HepG2 (cell line): Measurements from ENCODE around the gene MAJIN. TPM values are rescaled to one million over a fixed set of nuclear protein-coding genes. Genes with fewer than 3 reads are reported as not detected.

Experiments used
- ATF2 ChIP-seq: sonication (generic); formaldehyde crosslinking; IDR thresholded peaks from 2 replicates; pipeline ENCODE4 v1.4.0; 2020; ENCODE audit warnings: missing genetic modification reagents
- BHLHE40 ChIP-seq: IDR thresholded peaks from 2 replicates; pipeline ENCODE4 v1.6.1; 2011; ENCODE audit warnings: low read length, improper control_type of control experiment
- CC2D1A ChIP-seq: sonication (generic); formaldehyde crosslinking; IDR thresholded peaks from 2 replicates; pipeline ENCODE4 v1.8.1; 2023; ENCODE audit warnings: mild to moderate bottlenecking, missing genetic modification reagents
- CENPT ChIP-seq: sonication (generic); formaldehyde crosslinking; IDR thresholded peaks from 2 replicates; pipeline ENCODE4 v1.8.0; 2022; ENCODE audit warnings: low read depth, mild to moderate bottlenecking, moderate library complexity, missing genetic modification reagents
- ESRRA ChIP-seq: sonication (generic); formaldehyde crosslinking; IDR thresholded peaks from 2 replicates; pipeline ENCODE4 v1.5.1; 2020; ENCODE audit warnings: mild to moderate bottlenecking, low read depth, missing genetic modification reagents
- FOXO4 ChIP-seq: sonication (generic); formaldehyde crosslinking; conservative IDR thresholded peaks from 2 replicates; pipeline ENCODE4 v1.8.1; 2023; ENCODE audit warnings: missing genetic modification reagents
- GATAD2A ChIP-seq: IDR thresholded peaks from 2 replicates; pipeline ENCODE4 v1.6.1; 2016
- KLF11 ChIP-seq: IDR thresholded peaks from 2 replicates; pipeline ENCODE4 v1.6.1; 2016; ENCODE audit warnings: missing compliant biosample characterization
- NR2C2 ChIP-seq: sonication (generic); formaldehyde crosslinking; IDR thresholded peaks from 2 replicates; pipeline ENCODE4 v1.4.0; 2020; ENCODE audit warnings: missing genetic modification reagents, mild to moderate bottlenecking, moderate library complexity, borderline replicate concordance
- NR2F6 ChIP-seq, 2 experiments: IDR thresholded peaks; 2 replicates each; pipeline ENCODE4 v1.6.1; 2016; ENCODE audit warnings: antibody characterized with exemption in 1 of 2, mild to moderate bottlenecking in 1 of 2
- POGZ ChIP-seq: sonication (generic); formaldehyde crosslinking; IDR thresholded peaks from 2 replicates; pipeline ENCODE4 v1.4.0; 2020; ENCODE audit warnings: mild to moderate bottlenecking, missing genetic modification reagents
- PRDM10 ChIP-seq: sonication (generic); formaldehyde crosslinking; IDR thresholded peaks from 2 replicates; pipeline ENCODE4 v1.4.0; 2020; ENCODE audit warnings: low read depth, missing genetic modification reagents
- RXRB ChIP-seq: IDR thresholded peaks from 2 replicates; pipeline ENCODE4 v1.6.1; 2016; ENCODE audit warnings: borderline replicate concordance, missing genetic modification reagents, missing compliant biosample characterization
- SOX6 ChIP-seq, 2 experiments: fragments of 450-650 bp in 1 of 2; sonication (generic) in 1 of 2; formaldehyde crosslinking in 1 of 2; IDR thresholded peaks; 2 replicates each; pipeline versions ENCODE4 v1.4.0 to v1.6.1; 2017 to 2020; ENCODE audit warnings: antibody characterized with exemption in 1 of 2, mild to moderate bottlenecking in 1 of 2, missing genetic modification reagents in 1 of 2
- TCF12 ChIP-seq, 2 experiments: fragments of 450-650 bp in 1 of 2; sonication (generic) in 1 of 2; formaldehyde crosslinking in 1 of 2; IDR thresholded peaks; 2 replicates each; pipeline versions ENCODE4 v1.6.1 to v1.8.0; 2017 to 2022; ENCODE audit warnings: antibody characterized with exemption in 1 of 2, mild to moderate bottlenecking in 1 of 2, missing genetic modification reagents in 1 of 2, moderate library complexity in 1 of 2
- ZFP41 ChIP-seq: sonication (generic); formaldehyde crosslinking; IDR thresholded peaks from 2 replicates; pipeline ENCODE4 v1.4.0; 2020; ENCODE audit warnings: mild to moderate bottlenecking, missing genetic modification reagents, borderline replicate concordance
- ZNF296 ChIP-seq: sonication (generic); formaldehyde crosslinking; conservative IDR thresholded peaks from 2 replicates; pipeline ENCODE4 v1.5.0; 2020; ENCODE audit warnings: mild to moderate bottlenecking, missing genetic modification reagents
- ZNF317 ChIP-seq: sonication (generic); formaldehyde crosslinking; IDR thresholded peaks from 2 replicates; pipeline ENCODE4 v1.5.0; 2020; ENCODE audit warnings: mild to moderate bottlenecking, missing genetic modification reagents
- ZNF691 ChIP-seq: sonication (generic); formaldehyde crosslinking; IDR thresholded peaks from 2 replicates; pipeline ENCODE4 v1.4.0; 2020; ENCODE audit warnings: missing genetic modification reagents, low read depth, mild to moderate bottlenecking, borderline replicate concordance
- ZNF703 ChIP-seq: sonication (generic); formaldehyde crosslinking; IDR thresholded peaks from 2 replicates; pipeline ENCODE4 v1.5.1; 2020; ENCODE audit warnings: missing genetic modification reagents, mild to moderate bottlenecking, moderate library complexity, borderline replicate concordance
- ZNF781 ChIP-seq: sonication (generic); formaldehyde crosslinking; IDR thresholded peaks from 2 replicates; pipeline ENCODE4 v1.5.1; 2020; ENCODE audit warnings: borderline replicate concordance, mild to moderate bottlenecking, missing genetic modification reagents; ENCODE audit errors: not compliant biosample characterization
- polyA plus RNA-seq, 8 experiments: library from polyadenylated mRNA; depleted of rRNA in 3 of 8; stranded (reverse) in 7 of 8; unstranded in 1 of 8; fragments of >200 nt; fragmentation: Illumina TruSeq in 4 of 8; extraction: Trizol in 4 of 8; gene quantifications; 2 replicates each; pipeline versions ENCODE4 v1.2.1 to v1.2.3, GENCODE V29; 2011 to 2016; ENCODE audit warnings: low read depth in 4 of 8, missing spikeins in 1 of 8, mixed read lengths in 1 of 8; ENCODE audit not compliant: insufficient read depth in 1 of 8
- total RNA-seq, 5 experiments: library from RNA; depleted of rRNA; stranded (reverse); fragments of >200 nt; fragmentation: Illumina TruSeq; extraction: Trizol; gene quantifications; 2 replicates each; pipeline ENCODE4 v1.2.3, GENCODE V29; 2016; ENCODE audit warnings: low read depth in 1 of 5

The MAJIN gene
- total and polyA plus RNA-seq, 2 of the 13 experiments (the other 11 are each of a cell fraction or from before 2014, with no cell fraction given), result not detected

GRCh38 chr11:64996710-64997380 is 24.9 kb upstream of the MAJIN start, which contains the start of gene BATF2 (continued):
- TF ChIP-seq ZNF781, result no peak
- peak; percentile 83 for TF ChIP-seq NR2C2 (CRISPR knock-in tag)
- 0 out of 2 replicates have a peak, but pooled peaks have one; percentile 28 for TF ChIP-seq ZNF317 (CRISPR knock-in tag)
- no peak for TF ChIP-seq CENPT (CRISPR knock-in tag)
- TF ChIP-seq RXRB, result 0 out of 2 replicates have a peak, but pooled peaks have one; percentile 53
- TF ChIP-seq TCF12 (IDR thresholded peaks at IDR 0.05), result no peak
- peak; percentile 34; the same call in 1 of the 2 replicates for TF ChIP-seq TCF12 (CRISPR knock-in tag; IDR thresholded peaks at IDR 0.05)
- peak; percentile 76; the same call in 1 of the 2 replicates for TF ChIP-seq PRDM10 (CRISPR knock-in tag)
- peak; percentile 74; the same call in 1 of the 2 replicates for TF ChIP-seq ESRRA (CRISPR knock-in tag)
- TF ChIP-seq BHLHE40, result peak; percentile 88
- peak; percentile 81 for TF ChIP-seq GATAD2A (CRISPR knock-in tag)
- TF ChIP-seq POGZ (CRISPR knock-in tag), result peak; percentile 67
- no peak for TF ChIP-seq FOXO4
- TF ChIP-seq ATF2, result 0 out of 2 replicates have a peak, but pooled peaks have one; percentile 45
- no peak for TF ChIP-seq ZNF703 (CRISPR knock-in tag)
- TF ChIP-seq ZNF296 (CRISPR knock-in tag), result no peak
- TF ChIP-seq ZFP41 (CRISPR knock-in tag), result no peak
- TF ChIP-seq NR2F6 (IDR thresholded peaks at IDR 0.05), result peak; percentile 48; the same call in 1 of the 2 replicates
- TF ChIP-seq NR2F6 (CRISPR knock-in tag; IDR thresholded peaks at IDR 0.05), result peak; percentile 56; the same call in 1 of the 2 replicates
- no peak for TF ChIP-seq CC2D1A
- 0 out of 2 replicates have a peak, but pooled peaks have one; percentile 45 for TF ChIP-seq KLF11 (CRISPR knock-in tag)
- peak; percentile 85; the same call in 1 of the 2 replicates for TF ChIP-seq ZNF691 (CRISPR knock-in tag)
- TF ChIP-seq SOX6 (IDR thresholded peaks at IDR 0.05), result no peak
- peak; percentile 82 for TF ChIP-seq SOX6 (CRISPR knock-in tag; IDR thresholded peaks at IDR 0.05)
